Gastroesophageal sphincter (tissue), 3 donors: ENCODE data around the gene MRPL49.

Experiments used
- CTCF ChIP-seq, 4 experiments: fragments of 200-600 bp in 2 of 4; fragments of 450-650 bp in 2 of 4; sonication (generic) in 1 of 4; IDR thresholded peaks; one replicate each; pipeline ENCODE4 v1.5.1; 2017 to 2019; ENCODE audit warnings: antibody characterized with exemption in 4 of 4, mild to moderate bottlenecking in 2 of 4, moderate library complexity in 2 of 4
- EP300 ChIP-seq: sonication (generic); formaldehyde crosslinking; IDR thresholded peaks from one replicate; pipeline ENCODE4 v1.6.1; 2017; ENCODE audit warnings: antibody characterized with exemption, mild to moderate bottlenecking
- POLR2A ChIP-seq, 2 donors: fragments of 450-650 bp; IDR thresholded peaks; one replicate each; pipeline ENCODE4 v1.6.1; 2017; ENCODE audit warnings: antibody characterized with exemption in 2 of 2, mild to moderate bottlenecking in 2 of 2, moderate library complexity in 1 of 2
- POLR2AphosphoS5 ChIP-seq: sonication (generic); formaldehyde crosslinking; IDR thresholded peaks from one replicate; pipeline ENCODE4 v1.6.1; 2017; ENCODE audit warnings: antibody characterized with exemption

GRCh38 chr11:65141896-65142494, 19.9 kb downstream of the MRPL49 start:
- TF ChIP-seq CTCF (IDR thresholded peaks at IDR 0.05): no peak
- no peak for TF ChIP-seq POLR2A (IDR thresholded peaks at IDR 0.05)
- no peak for TF ChIP-seq EP300
- TF ChIP-seq POLR2AphosphoS5: no peak
